Liver (tissue), 9 donors: ENCODE data around the gene FOXO3. TPM values are rescaled to one million over a fixed set of nuclear protein-coding genes. Genes with fewer than 3 reads are reported as not detected.
A peak's percentile ranks its signal among the peaks of the same experiment; 100 is the strongest.

Source experiments
- DNase-seq: peaks from one replicate; pipeline ENCODE4 v3.0.0-alpha.2; 2017; ENCODE audit warnings: low spot score
- H3K27ac ChIP-seq, 2 donors: one replicate each; pipeline ENCODE4 v1.7.0; 2013; ENCODE audit warnings: inconsistent platforms in 2 of 2, low read length in 2 of 2, control low read depth in 1 of 2, low read depth in 1 of 2, mild to moderate bottlenecking in 1 of 2
- H3K27me3 ChIP-seq, 4 donors: one replicate each; pipeline versions ENCODE4 v1.6.1 to v1.7.0; 2013; ENCODE audit warnings: low read length in 3 of 4, inconsistent platforms in 1 of 4, mild to moderate bottlenecking in 1 of 4, moderate library complexity in 1 of 4; ENCODE audit not compliant: control insufficient read depth in 4 of 4, insufficient read depth in 4 of 4
- H3K36me3 ChIP-seq, 4 donors: one replicate each; pipeline versions ENCODE4 v1.6.1 to v1.7.0; 2013; ENCODE audit warnings: low read length in 3 of 4, mild to moderate bottlenecking in 3 of 4, low read depth in 1 of 4, moderate library complexity in 1 of 4; ENCODE audit not compliant: control insufficient read depth in 4 of 4, insufficient read depth in 3 of 4
- H3K4me1 ChIP-seq, 4 donors: one replicate each; pipeline versions ENCODE4 v1.6.1 to v1.7.0; 2013; ENCODE audit warnings: low read length in 3 of 4, mild to moderate bottlenecking in 3 of 4, moderate library complexity in 1 of 4; ENCODE audit not compliant: control insufficient read depth in 4 of 4, insufficient read depth in 4 of 4
- H3K4me3 ChIP-seq, 3 donors: one replicate each; pipeline versions ENCODE4 v1.6.1 to v1.7.0; 2013; ENCODE audit warnings: low read length in 3 of 3, control low read depth in 1 of 3, low read depth in 1 of 3, mild to moderate bottlenecking in 1 of 3
- H3K9ac ChIP-seq, 2 donors: one replicate each; pipeline ENCODE4 v1.7.0; 2013; ENCODE audit warnings: low read length in 2 of 2, mild to moderate bottlenecking in 2 of 2, moderate library complexity in 2 of 2, control low read depth in 1 of 2, low read depth in 1 of 2
- H3K9me3 ChIP-seq, 4 donors: one replicate each; pipeline versions ENCODE4 v1.6.1 to v1.7.0; 2013; ENCODE audit warnings: low read length in 3 of 4; ENCODE audit not compliant: control insufficient read depth in 4 of 4
- ATF3 ChIP-seq: IDR thresholded peaks from 2 replicates; pipeline ENCODE4 v1.6.1; 2016; ENCODE audit warnings: antibody characterized with exemption
- EGR1 ChIP-seq, 2 donors: IDR thresholded peaks; 2 replicates each; pipeline ENCODE4 v1.6.1; 2016 to 2018; ENCODE audit warnings: antibody characterized with exemption in 2 of 2, low read depth in 2 of 2
- FOXA1 ChIP-seq: IDR thresholded peaks from 2 replicates; pipeline ENCODE4 v1.6.1; 2016; ENCODE audit warnings: antibody characterized with exemption
- FOXA2 ChIP-seq: IDR thresholded peaks from 2 replicates; pipeline ENCODE4 v1.6.1; 2016; ENCODE audit warnings: antibody characterized with exemption
- HNF4A ChIP-seq, 2 donors: conservative IDR thresholded peaks; 2 replicates each; pipeline ENCODE4 v1.6.1; 2016; ENCODE audit warnings: antibody characterized with exemption in 2 of 2, mild to moderate bottlenecking in 2 of 2
- HNF4G ChIP-seq: IDR thresholded peaks from 2 replicates; pipeline ENCODE4 v1.6.1; 2016; ENCODE audit warnings: antibody characterized with exemption
- JUND ChIP-seq, 2 donors: IDR thresholded peaks; 2 replicates each; pipeline ENCODE4 v1.6.1; 2016; ENCODE audit warnings: antibody characterized with exemption in 2 of 2
- NR2F2 ChIP-seq: IDR thresholded peaks from 2 replicates; pipeline ENCODE4 v1.6.1; 2016; ENCODE audit warnings: antibody characterized with exemption
- RAD21 ChIP-seq, 2 donors: IDR thresholded peaks; 2 replicates each; pipeline ENCODE4 v1.6.1; 2016; ENCODE audit warnings: antibody characterized with exemption in 2 of 2, mild to moderate bottlenecking in 2 of 2
- REST ChIP-seq: IDR thresholded peaks from 2 replicates; pipeline ENCODE4 v1.6.1; 2016; ENCODE audit warnings: antibody characterized with exemption, mild to moderate bottlenecking
- SP1 ChIP-seq: IDR thresholded peaks from 2 replicates; pipeline ENCODE4 v1.6.1; 2018; ENCODE audit warnings: antibody characterized with exemption, mild to moderate bottlenecking
- TAF1 ChIP-seq: conservative IDR thresholded peaks from 2 replicates; pipeline ENCODE4 v1.6.1; 2016; ENCODE audit warnings: antibody characterized with exemption, mild to moderate bottlenecking
- YY1 ChIP-seq: IDR thresholded peaks from 2 replicates; pipeline ENCODE4 v1.6.1; 2016; ENCODE audit warnings: antibody characterized with exemption, mild to moderate bottlenecking
- ZBTB33 ChIP-seq: IDR thresholded peaks from 2 replicates; pipeline ENCODE4 v1.6.1; 2016; ENCODE audit warnings: antibody characterized with exemption
- WGBS: extraction: QIAGEN DNeasy Blood & Tissue Kit; methylation state at CpG from one replicate; pipeline ENCODE4 v1.1.7; 2013; 5-methylcytosine and 5-hydroxymethylcytosine counted together
- polyA plus RNA-seq, 2 donors: library from polyadenylated mRNA; stranded (reverse) in 1 of 2; unstranded in 1 of 2; fragments of 200-250 nt in 1 of 2; fragments of >200 nt in 1 of 2; fragmentation: Nextera tagmentation in 1 of 2; extraction: Ambion mirVana in 1 of 2; gene quantifications; one replicate each; pipeline versions ENCODE4 v1.2.1 to v1.2.3, GENCODE V29; 2013 to 2015
- total RNA-seq, 2 donors: library from RNA; depleted of rRNA; stranded (reverse); fragments of >200 nt; gene quantifications; one replicate each; pipeline ENCODE4 v1.2.3, GENCODE V29; 2014
- TF ChIP-seq, protein P1 (sequence below): IDR thresholded peaks from 2 replicates; pipeline ENCODE4 v1.6.1; 2016; ENCODE audit warnings: antibody characterized with exemption
- TF ChIP-seq, protein P2 (sequence below): fragments of 150-350 bp; IDR thresholded peaks from 2 replicates; pipeline ENCODE4 v1.5.1; 2017; ENCODE audit warnings: improper control_type of control experiment, low read depth, low read length; ENCODE audit not compliant: missing input control
- donor health status: healthy.
- donor health status: healthy.
- donor health status: healthy.
- donor health status: healthy.
- donor health status: healthy.

The FOXO3 gene
- total and polyA plus RNA-seq, 4 donors, result 6.0 to 72.2 (median 17.3) TPM

DNA sequence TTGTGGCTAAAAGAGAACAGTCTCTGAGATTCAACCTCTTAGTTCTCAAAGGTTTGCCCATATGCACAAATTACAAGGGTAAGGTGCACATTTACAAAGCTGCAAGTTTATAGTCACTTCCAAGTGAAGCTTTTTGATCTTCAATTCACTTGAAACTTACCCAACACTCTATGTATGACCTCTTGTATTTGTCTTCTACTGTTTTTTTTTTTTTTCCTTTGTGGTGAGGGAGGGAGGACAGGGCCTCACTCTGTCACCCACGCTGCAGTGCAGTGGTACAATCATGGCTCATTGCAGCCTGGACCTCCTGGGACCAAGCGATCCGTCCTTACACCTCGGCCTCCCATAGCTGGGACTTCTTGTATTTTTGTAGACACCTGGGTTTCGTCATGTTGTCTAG lies 4.5 kb upstream of the FOXO3 start:
- no peak overlapping the region for H3K9ac ChIP-seq
- H3K4me3 ChIP-seq, result no peak overlapping the region
- TF ChIP-seq REST (no peak), FOXA2 (no peak), JUND (IDR thresholded peaks at IDR 0.05) (no peak), EGR1 (IDR thresholded peaks at IDR 0.05; ENCODE audit: low read depth in 2 of 2) (no peak), ATF3 (no peak), SP1 (no peak), ZBTB33 (no peak), HNF4A (conservative IDR thresholded peaks at IDR 0.05) (no peak), YY1 (no peak), NR2F2 (no peak), RAD21 (IDR thresholded peaks at IDR 0.05) (no peak), TAF1 (no peak)
- TF ChIP-seq, protein P1, sequence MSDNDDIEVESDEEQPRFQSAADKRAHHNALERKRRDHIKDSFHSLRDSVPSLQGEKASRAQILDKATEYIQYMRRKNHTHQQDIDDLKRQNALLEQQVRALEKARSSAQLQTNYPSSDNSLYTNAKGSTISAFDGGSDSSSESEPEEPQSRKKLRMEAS, result no peak
- no peak for DNase-seq
- no peaks in the 10 kb centered on the region for H3K36me3 ChIP-seq
- no peak overlapping the region for H3K27ac ChIP-seq
- no peaks in the 10 kb centered on the region for H3K9me3 ChIP-seq
- 98% methylated on average over 5 of the region's 5 CpGs for WGBS
- H3K4me1 ChIP-seq, result peaks cover 2 to 25% (median 18%) of the 10 kb centered on the region in 4 donors
- H3K27me3 ChIP-seq, result no peaks in the 10 kb centered on the region

- Histone ChIP-seq H3K4me3 (peak overlapping the region; percentile 74 to 82 (median 74)), H3K4me1 (peaks cover 2 to 25% (median 18%) of the 10 kb centered on the region in 4 donors), H3K9ac (peak overlapping the region in 1 of 2 donors; percentile 81), H3K36me3 (no peaks in the 10 kb centered on the region), H3K27ac (peak overlapping the region; percentile 85 to 99), H3K9me3 (no peaks in the 10 kb centered on the region), H3K27me3 (no peaks in the 10 kb centered on the region)
- WGBS, result 62% methylated on average over 16 of the region's 16 CpGs
- DNase-seq, result no peak
- TF ChIP-seq FOXA1 (no peak), ATF3 (no peak), HNF4A (conservative IDR thresholded peaks at IDR 0.05) (no peak), HNF4G (no peak), RAD21 (IDR thresholded peaks at IDR 0.05) (no peak), YY1 (no peak), FOXA2 (no peak), REST (no peak), JUND (IDR thresholded peaks at IDR 0.05) (no peak), SP1 (no peak), EGR1 (IDR thresholded peaks at IDR 0.05; ENCODE audit: low read depth in 2 of 2) (no peak), TAF1 (no peak), ZBTB33 (no peak)
- TF ChIP-seq, protein P2, sequence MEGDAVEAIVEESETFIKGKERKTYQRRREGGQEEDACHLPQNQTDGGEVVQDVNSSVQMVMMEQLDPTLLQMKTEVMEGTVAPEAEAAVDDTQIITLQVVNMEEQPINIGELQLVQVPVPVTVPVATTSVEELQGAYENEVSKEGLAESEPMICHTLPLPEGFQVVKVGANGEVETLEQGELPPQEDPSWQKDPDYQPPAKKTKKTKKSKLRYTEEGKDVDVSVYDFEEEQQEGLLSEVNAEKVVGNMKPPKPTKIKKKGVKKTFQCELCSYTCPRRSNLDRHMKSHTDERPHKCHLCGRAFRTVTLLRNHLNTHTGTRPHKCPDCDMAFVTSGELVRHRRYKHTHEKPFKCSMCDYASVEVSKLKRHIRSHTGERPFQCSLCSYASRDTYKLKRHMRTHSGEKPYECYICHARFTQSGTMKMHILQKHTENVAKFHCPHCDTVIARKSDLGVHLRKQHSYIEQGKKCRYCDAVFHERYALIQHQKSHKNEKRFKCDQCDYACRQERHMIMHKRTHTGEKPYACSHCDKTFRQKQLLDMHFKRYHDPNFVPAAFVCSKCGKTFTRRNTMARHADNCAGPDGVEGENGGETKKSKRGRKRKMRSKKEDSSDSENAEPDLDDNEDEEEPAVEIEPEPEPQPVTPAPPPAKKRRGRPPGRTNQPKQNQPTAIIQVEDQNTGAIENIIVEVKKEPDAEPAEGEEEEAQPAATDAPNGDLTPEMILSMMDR, result no peak
- TF ChIP-seq, protein P1, result no peak
These were observed 3.7 kb upstream of the FOXO3 start for GRCh38 chr6:108556866-108557493.
